Keratinocyte (primary cell): ENCODE measurements around the gene KCNN3. TPM values are rescaled to one million over a fixed set of nuclear protein-coding genes. Genes with fewer than 3 reads are reported as not detected.

ENCODE experiments used
- DNase-seq: peaks from one replicate; pipeline ENCODE4 v3.0.0-alpha.2; 2011; ENCODE audit warnings: low read depth, missing footprints, low spot score
- FAIRE-seq: peaks from 2 replicates; lab custom pipeline; 2011; peaks lifted over from hg19 to GRCh38; lab: Jason Lieb, UNC
- H2AFZ ChIP-seq: 2 replicates; pipeline ENCODE4 v1.6.0; 2012; ENCODE audit warnings: low read length, control low read depth, inconsistent platforms; ENCODE audit not compliant: control insufficient read depth
- H3K27ac ChIP-seq: 2 replicates; pipeline ENCODE4 v1.5.1; 2011; ENCODE audit warnings: low read length; ENCODE audit not compliant: control insufficient read depth, insufficient read depth
- H3K27me3 ChIP-seq: 3 replicates; pipeline ENCODE4 v1.6.0; 2011; ENCODE audit warnings: low read length; ENCODE audit not compliant: control insufficient read depth, insufficient read depth; ENCODE audit errors: extremely low read depth
- H3K36me3 ChIP-seq, 2 experiments: 2 replicates in 1 of 2; 3 replicates in 1 of 2; pipeline ENCODE4 v1.5.1; 2011; ENCODE audit warnings: low read length in 2 of 2, mild to moderate bottlenecking in 1 of 2; ENCODE audit not compliant: control insufficient read depth in 2 of 2, insufficient read depth in 2 of 2; ENCODE audit errors: extremely low read depth in 1 of 2
- H3K4me1 ChIP-seq: 3 replicates; pipeline ENCODE4 v1.5.1; 2011; ENCODE audit warnings: low read length; ENCODE audit not compliant: control insufficient read depth, insufficient read depth; ENCODE audit errors: extremely low read depth
- H3K4me2 ChIP-seq: 3 replicates; pipeline ENCODE4 v1.6.0; 2011; ENCODE audit warnings: low read depth, low read length; ENCODE audit not compliant: control insufficient read depth, insufficient read depth; ENCODE audit errors: extremely low read depth
- H3K4me3 ChIP-seq, 3 experiments: fragments of 200-600 bp in 1 of 3; sonication (generic) in 1 of 3; 2 replicates in 2 of 3; 3 replicates in 1 of 3; pipeline ENCODE4 v1.5.1; 2011 to 2016; ENCODE audit warnings: low read length in 3 of 3, mild to moderate bottlenecking in 3 of 3, control low read depth in 2 of 3, inconsistent platforms in 1 of 3, low read depth in 1 of 3, mixed read lengths in 1 of 3, mixed run types in 1 of 3, moderate library complexity in 1 of 3; ENCODE audit not compliant: control insufficient read depth in 2 of 3, insufficient read depth in 2 of 3; ENCODE audit errors: extremely low read depth in 1 of 3
- H3K79me2 ChIP-seq: 2 replicates; pipeline ENCODE4 v1.6.0; 2012; ENCODE audit warnings: low read length; ENCODE audit not compliant: control insufficient read depth, insufficient read depth
- H3K9ac ChIP-seq: 3 replicates; pipeline ENCODE4 v1.6.0; 2011; ENCODE audit warnings: low read length; ENCODE audit not compliant: control insufficient read depth, insufficient read depth; ENCODE audit errors: extremely low read depth
- H3K9me1 ChIP-seq: 3 replicates; pipeline ENCODE4 v1.6.0; 2011; ENCODE audit warnings: low read length; ENCODE audit not compliant: control insufficient read depth, insufficient read depth; ENCODE audit errors: extremely low read depth
- H3K9me3 ChIP-seq: 2 replicates; pipeline ENCODE4 v1.5.1; 2012; ENCODE audit warnings: low read depth, low read length; ENCODE audit not compliant: control insufficient read depth
- H4K20me1 ChIP-seq: 3 replicates; pipeline ENCODE4 v1.6.0; 2011; ENCODE audit warnings: low read length; ENCODE audit not compliant: control insufficient read depth, insufficient read depth; ENCODE audit errors: extremely low read depth
- CTCF ChIP-seq, 3 experiments: IDR thresholded peaks in 1 of 3; conservative IDR thresholded peaks in 1 of 3; optimal IDR thresholded peaks in 1 of 3; 2 replicates in 2 of 3; 3 replicates in 1 of 3; pipeline versions ENCODE3 to v1.5.1; 2011; ENCODE audit warnings: low read length in 3 of 3, mild to moderate bottlenecking in 3 of 3, moderate library complexity in 2 of 3, control low read depth in 1 of 3, inconsistent platforms in 1 of 3; ENCODE audit not compliant: insufficient read depth in 2 of 3; ENCODE audit errors: extremely low read depth in 1 of 3
- EZH2 ChIP-seq: IDR thresholded peaks from one replicate; pipeline ENCODE4 v1.6.1; 2012; ENCODE audit warnings: inconsistent platforms, mild to moderate bottlenecking, low read length, moderate library complexity
- dilution Hi-C: fragments of 300-500 bp; cut with MboI; formaldehyde crosslinking; loops from one replicate; pipeline ENCODE4 v1.7.0; 2020; ENCODE audit warnings: low sequenced_read_pairs; ENCODE audit not compliant: extremely low pct_ligation_motif_present
- polyA minus RNA-seq, 3 experiments: library from RNA; depleted of rRNA, polyadenylated mRNA; stranded (reverse); fragments of >200 nt; gene quantifications; 1 replicate in 1 of 3; 2 replicates in 1 of 3; 3 replicates in 1 of 3; pipeline ENCODE4 v1.2.3, GENCODE V29; 2011
- polyA plus RNA-seq, 5 experiments: library from polyadenylated mRNA; depleted of rRNA in 3 of 5; stranded (reverse) in 3 of 5; stranded (forward) in 1 of 5; unstranded in 1 of 5; fragments of >200 nt; gene quantifications; 1 replicate in 1 of 5; 2 replicates in 3 of 5; 3 replicates in 1 of 5; pipeline versions ENCODE4 v1.2.1 to v1.2.3, GENCODE V29; 2011 to 2012; ENCODE audit warnings: missing spikeins in 2 of 5, low read depth in 1 of 5, low replicate concordance in 1 of 5

The KCNN3 gene
- polyA plus RNA-seq: 0.03 to 0.05 TPM (median 0.03 TPM) in 3 replicates
- polyA plus RNA-seq (2011; ENCODE audit: low read depth): 0.09 TPM
- under 0.01 and 0.02 TPM in 2 replicates for polyA plus RNA-seq (2011; cell fraction: cytosol; rRNA removed)
- polyA plus RNA-seq (2011; cell fraction: nucleus; rRNA removed): 0.03 and 0.04 TPM in 2 replicates
- 0.05 TPM in 1 of 2 replicates, not detected in the other for polyA plus RNA-seq (2012; ENCODE audit: low replicate concordance)
- polyA minus RNA-seq: not detected in 3 replicates
- not detected for polyA minus RNA-seq (2011; cell fraction: cytosol; rRNA and poly(A)+ RNA removed)
- polyA minus RNA-seq (2011; cell fraction: nucleus; rRNA and poly(A)+ RNA removed): not detected in 2 replicates

- H3K27me3 ChIP-seq: peaks cover 26% of the 10 kb centered on the region
- H3K9ac ChIP-seq: no peak within 1 kb of the TSS
- peak within 1 kb of the TSS in 1 of 3 experiments; percentile 24 for H3K4me3 ChIP-seq
- no peak for TF ChIP-seq EZH2
- TF ChIP-seq CTCF (optimal IDR thresholded peaks at IDR 0.05 in 1 of 3, IDR thresholded peaks at IDR 0.05 in 1 of 3, conservative IDR thresholded peaks at IDR 0.05 in 1 of 3; ENCODE audit: extremely low read depth in 1 of 3, insufficient read depth in 2 of 3, low read length in 3 of 3): no peak
- no peaks in the 10 kb centered on the region for H4K20me1 ChIP-seq
- H3K4me1 ChIP-seq: peaks cover 10% of the 10 kb centered on the region
- H2AFZ ChIP-seq: peak within 1 kb of the TSS; percentile 67
- H3K27ac ChIP-seq: no peak within 1 kb of the TSS
- peak within 1 kb of the TSS; percentile 82 for H3K4me2 ChIP-seq
- DNase-seq (peak; percentile 40), FAIRE-seq (no peak)
- dilution Hi-C loops: no loop called here
- H3K9me3 ChIP-seq: no peaks in the 10 kb centered on the region
- no peaks in the 10 kb centered on the region for H3K9me1 ChIP-seq
- no peaks in the 10 kb centered on the region for H3K36me3 ChIP-seq
- H3K79me2 ChIP-seq: no peaks in the 10 kb centered on the region
Measured at GRCh38 chr1:154870115-154870571, at the start of gene KCNN3. Gene KCNN3, minus strand, starts transcription at chr1:154870281. Its CDS starts 317 bp downstream, at chr1:154869964.

GRCh38 chr1:154913273-154913672, 43.2 kb upstream of the KCNN3 start:
- TF ChIP-seq CTCF (optimal IDR thresholded peaks at IDR 0.05 in 1 of 3, IDR thresholded peaks at IDR 0.05 in 1 of 3, conservative IDR thresholded peaks at IDR 0.05 in 1 of 3; ENCODE audit: extremely low read depth in 1 of 3, insufficient read depth in 2 of 3, low read length in 3 of 3) (no peak), EZH2 (no peak)
- Histone ChIP-seq H4K20me1 (no peaks in the 10 kb centered on the region), H3K9me3 (peaks cover 7% of the 10 kb centered on the region), H3K27ac (no peak overlapping the region), H3K4me3 (no peak overlapping the region), H3K9me1 (no peaks in the 10 kb centered on the region), H3K4me1 (peaks cover 17% of the 10 kb centered on the region), H3K9ac (no peak overlapping the region), H3K27me3 (no peaks in the 10 kb centered on the region), H3K79me2 (no peaks in the 10 kb centered on the region), H2AFZ (no peak overlapping the region), H3K4me2 (no peak overlapping the region), H3K36me3 (no peaks in the 10 kb centered on the region)
- dilution Hi-C loops: no loop called here
- DNase-seq: no peak
- FAIRE-seq: no peak
